Osteoblast (primary cell): ENCODE measurements around the gene GALNT2. TPM values are rescaled to one million over a fixed set of nuclear protein-coding genes. Genes with fewer than 3 reads are reported as not detected.

Source experiments
- DNase-seq: peaks from one replicate; pipeline ENCODE4 v3.0.0; 2011; ENCODE audit warnings: low spot score, mixed read lengths; ENCODE audit not compliant: insufficient read length; ENCODE audit errors: missing footprints
- H2AFZ ChIP-seq: 2 replicates; pipeline ENCODE4 v1.6.0; 2011; ENCODE audit warnings: mild to moderate bottlenecking, low read length
- H3K27ac ChIP-seq: 2 replicates; pipeline ENCODE4 v1.5.1; 2011; ENCODE audit warnings: mild to moderate bottlenecking, low read depth, low read length, moderate library complexity
- H3K27me3 ChIP-seq: 2 replicates; pipeline ENCODE4 v1.6.0; 2012; ENCODE audit warnings: mild to moderate bottlenecking, control low read depth, inconsistent platforms, low read length, moderate library complexity; ENCODE audit not compliant: insufficient read depth
- H3K36me3 ChIP-seq: 2 replicates; pipeline ENCODE4 v1.5.1; 2011; ENCODE audit warnings: mild to moderate bottlenecking, low read length, control low read depth, moderate library complexity; ENCODE audit not compliant: insufficient read depth
- H3K4me1 ChIP-seq: 2 replicates; pipeline ENCODE4 v1.5.1; 2011; ENCODE audit warnings: mild to moderate bottlenecking, low read length, control low read depth, moderate library complexity; ENCODE audit not compliant: insufficient read depth
- H3K4me2 ChIP-seq: 2 replicates; pipeline ENCODE4 v1.6.0; 2011; ENCODE audit warnings: mild to moderate bottlenecking, low read length; ENCODE audit not compliant: insufficient read depth
- H3K4me3 ChIP-seq: fragments of 200-600 bp; sonication (generic); 3 replicates; pipeline ENCODE4 v1.5.1; 2012; ENCODE audit warnings: mild to moderate bottlenecking, low read length, inconsistent platforms; ENCODE audit not compliant: insufficient read depth
- H3K79me2 ChIP-seq: 2 replicates; pipeline ENCODE4 v1.6.0; 2012; ENCODE audit warnings: mild to moderate bottlenecking, low read length, control low read depth, inconsistent platforms; ENCODE audit not compliant: insufficient read depth
- H3K9me3 ChIP-seq: 2 replicates; pipeline ENCODE4 v1.5.1; 2011; ENCODE audit warnings: low read depth, low read length, control low read depth
- H4K20me1 ChIP-seq: 2 replicates; pipeline ENCODE4 v1.6.0; 2012; ENCODE audit warnings: mild to moderate bottlenecking, low read length, control low read depth; ENCODE audit not compliant: insufficient read depth
- CTCF ChIP-seq: IDR thresholded peaks from 2 replicates; pipeline ENCODE4 v1.5.1; 2011; ENCODE audit warnings: mild to moderate bottlenecking, low read depth, low read length, moderate library complexity; ENCODE audit errors: extremely low read depth
- total RNA-seq: library from RNA; depleted of rRNA; stranded (reverse); fragments of >200 nt; gene quantifications from 2 replicates; pipeline ENCODE4 v1.2.3, GENCODE V29; 2012

GALNT2 gene
- total RNA-seq, 1 donor: 83.2 TPM

GRCh38 chr1:230141797-230142607, 75.0 kb downstream of the GALNT2 start:
- Histone ChIP-seq H3K36me3 (peaks cover 4% of the 10 kb centered on the region), H3K4me3 (no peak overlapping the region), H4K20me1 (peaks cover 82% of the 10 kb centered on the region), H3K4me2 (no peak overlapping the region), H3K79me2 (peaks cover 99% of the 10 kb centered on the region), H3K9me3 (no peaks in the 10 kb centered on the region), H2AFZ (no peak overlapping the region), H3K27me3 (no peaks in the 10 kb centered on the region), H3K27ac (no peak overlapping the region), H3K4me1 (peaks cover 23% of the 10 kb centered on the region)
- DNase-seq: no peak
- no peak for TF ChIP-seq CTCF

GRCh38 chr1:230142608-230143210, 75.7 kb downstream of the GALNT2 start:
- no peak for DNase-seq
- TF ChIP-seq CTCF: no peak
- Histone ChIP-seq H3K4me1 (peaks cover 27% of the 10 kb centered on the region), H2AFZ (no peak overlapping the region), H3K36me3 (peaks cover 3% of the 10 kb centered on the region), H4K20me1 (peaks cover 89% of the 10 kb centered on the region), H3K9me3 (no peaks in the 10 kb centered on the region), H3K4me3 (no peak overlapping the region), H3K27ac (no peak overlapping the region), H3K79me2 (peaks cover 99% of the 10 kb centered on the region), H3K4me2 (no peak overlapping the region), H3K27me3 (no peaks in the 10 kb centered on the region)

GRCh38 chr1:230143534-230143933, 76.5 kb downstream of the GALNT2 start:
- Histone ChIP-seq H3K4me3 (no peak overlapping the region), H3K4me2 (no peak overlapping the region), H3K27me3 (no peaks in the 10 kb centered on the region), H3K9me3 (no peaks in the 10 kb centered on the region), H3K4me1 (peaks cover 27% of the 10 kb centered on the region), H3K27ac (no peak overlapping the region), H2AFZ (no peak overlapping the region), H3K36me3 (no peaks in the 10 kb centered on the region), H4K20me1 (peaks cover 94% of the 10 kb centered on the region), H3K79me2 (peaks cover 99% of the 10 kb centered on the region)
- no peak for DNase-seq
- TF ChIP-seq CTCF: no peak

- no peak overlapping the region for H2AFZ ChIP-seq
- DNase-seq: no peak
- no peaks in the 10 kb centered on the region for H3K9me3 ChIP-seq
- H3K4me2 ChIP-seq: no peak overlapping the region
- no peak for TF ChIP-seq CTCF
- no peak overlapping the region for H3K4me3 ChIP-seq
- no peak overlapping the region for H3K27ac ChIP-seq
- no peaks in the 10 kb centered on the region for H3K36me3 ChIP-seq
- H4K20me1 ChIP-seq: peaks cover 89% of the 10 kb centered on the region
- H3K4me1 ChIP-seq: peaks cover 27% of the 10 kb centered on the region
- peaks cover 97% of the 10 kb centered on the region for H3K79me2 ChIP-seq
- no peaks in the 10 kb centered on the region for H3K27me3 ChIP-seq
These were observed 77.1 kb downstream of the GALNT2 start for GRCh38 chr1:230144010-230144614.
